H1 (cell line): ENCODE results near the gene NIN. TPM values are rescaled to one million over a fixed set of nuclear protein-coding genes. Genes with fewer than 3 reads are reported as not detected.

ENCODE experiments used
- CTCF ChIA-PET: fragments of 300-600 bp; sonication (Branson Sonifier 250); formaldehyde crosslinking; loops from one replicate; lab custom pipeline; 2021; ENCODE audit not compliant: partially characterized antibody; lab: Charles Lee
- POLR2A ChIA-PET: fragments of 300-600 bp; sonication (Branson Sonifier 250); formaldehyde crosslinking; loops from one replicate; lab custom pipeline; 2021; ENCODE audit warnings: inconsistent platforms; ENCODE audit not compliant: partially characterized antibody; lab: Charles Lee
- DNase-seq, 2 experiments: peaks; one replicate each; pipeline versions ENCODE4 v3.0.0 to v3.0.0-alpha.2; 2010 to 2022; ENCODE audit warnings: low spot score in 2 of 2, low read depth in 1 of 2, mixed read lengths in 1 of 2
- FAIRE-seq: peaks from 2 replicates; lab custom pipeline; 2011; peaks lifted over from hg19 to GRCh38; lab: Jason Lieb, UNC
- H2AFZ ChIP-seq: 2 replicates; pipeline ENCODE4 v1.8.1; 2012; ENCODE audit warnings: low read length, inconsistent platforms
- H2AK5ac ChIP-seq: 2 replicates; pipeline ENCODE4 v1.6.1; 2013; ENCODE audit warnings: low read depth, low read length
- H2BK120ac ChIP-seq: replicated peaks from 2 replicates; pipeline ENCODE3; 2013; ENCODE audit warnings: low read depth, low read length, inconsistent platforms
- H2BK12ac ChIP-seq: 2 replicates; pipeline ENCODE4 v1.6.1; 2013; ENCODE audit warnings: low read depth, low read length
- H2BK15ac ChIP-seq: 2 replicates; pipeline ENCODE4 v1.6.1; 2013; ENCODE audit warnings: low read length
- H2BK20ac ChIP-seq: 2 replicates; pipeline ENCODE4 v1.6.1; 2013; ENCODE audit warnings: low read length
- H2BK5ac ChIP-seq: 2 replicates; pipeline ENCODE4 v1.6.1; 2013; ENCODE audit warnings: low read depth, low read length
- H3K14ac ChIP-seq: 2 replicates; pipeline ENCODE4 v1.6.1; 2013; ENCODE audit warnings: inconsistent platforms; ENCODE audit not compliant: insufficient read length
- H3K18ac ChIP-seq: 2 replicates; pipeline ENCODE4 v1.6.1; 2013; ENCODE audit warnings: low read length; ENCODE audit errors: extremely low read depth
- H3K23ac ChIP-seq: 2 replicates; pipeline ENCODE4 v1.6.1; 2013; ENCODE audit warnings: inconsistent platforms; ENCODE audit not compliant: insufficient read length
- H3K23me2 ChIP-seq: 2 replicates; pipeline ENCODE4 v1.6.1; 2013; ENCODE audit warnings: low read depth, low read length
- H3K27ac ChIP-seq: 2 replicates; pipeline ENCODE4 v1.6.1; 2011; ENCODE audit warnings: low read depth, low read length, inconsistent platforms
- H3K27me3 ChIP-seq, 4 experiments: replicated peaks in 1 of 4; 1 replicate in 1 of 4; 2 replicates in 3 of 4; pipeline versions ENCODE4 v1.6.1 to v1.8.1; 2011 to 2013; ENCODE audit warnings: low read length in 3 of 4, mild to moderate bottlenecking in 3 of 4, inconsistent platforms in 2 of 4, mixed read lengths in 2 of 4, moderate library complexity in 1 of 4; ENCODE audit not compliant: control insufficient read depth in 3 of 4, insufficient read depth in 3 of 4; ENCODE audit errors: extremely low read depth in 1 of 4
- H3K36me3 ChIP-seq, 4 experiments: 2 replicates each; pipeline versions ENCODE4 v1.6.1 to v1.8.1; 2011 to 2013; ENCODE audit warnings: mild to moderate bottlenecking in 4 of 4, low read length in 3 of 4, moderate library complexity in 2 of 4, control low read depth in 1 of 4, inconsistent platforms in 1 of 4; ENCODE audit not compliant: insufficient read depth in 4 of 4, control insufficient read depth in 2 of 4
- H3K4ac ChIP-seq: replicated peaks from 2 replicates; pipeline ENCODE3; 2013; ENCODE audit warnings: low read length, low read depth, mixed read lengths, inconsistent platforms; ENCODE audit not compliant: insufficient read length
- H3K4me1 ChIP-seq, 4 experiments: replicated peaks in 1 of 4; 1 replicate in 1 of 4; 2 replicates in 3 of 4; pipeline versions ENCODE4 v1.6.1 to v1.8.1; 2011 to 2013; ENCODE audit warnings: low read length in 3 of 4, inconsistent platforms in 2 of 4, mixed read lengths in 1 of 4; ENCODE audit not compliant: insufficient read depth in 4 of 4, control insufficient read depth in 3 of 4
- H3K4me2 ChIP-seq, 2 experiments: 2 replicates each; pipeline versions ENCODE4 v1.6.1 to v1.8.1; 2011 to 2013; ENCODE audit warnings: low read depth in 2 of 2, low read length in 2 of 2, control low read depth in 1 of 2, inconsistent platforms in 1 of 2, mild to moderate bottlenecking in 1 of 2; ENCODE audit not compliant: insufficient read depth in 1 of 2
- H3K4me3 ChIP-seq, 4 experiments: fragments of 200-600, 300-600 bp in 1 of 4; sonication (generic), shearing (Covaris generic), sonication (Bioruptor Twin) in 1 of 4; 2 replicates each; pipeline versions ENCODE4 v1.5.1 to v1.8.1; 2011 to 2016; ENCODE audit warnings: low read length in 4 of 4, low read depth in 3 of 4, control low read depth in 2 of 4, inconsistent platforms in 2 of 4, mild to moderate bottlenecking in 2 of 4, mixed read lengths in 1 of 4, moderate library complexity in 1 of 4; ENCODE audit not compliant: insufficient read depth in 2 of 4; ENCODE audit errors: extremely low read depth in 1 of 4
- H3K56ac ChIP-seq: replicated peaks from 2 replicates; pipeline ENCODE3; 2013; ENCODE audit warnings: low read depth, mild to moderate bottlenecking, mixed read lengths, low read length, inconsistent platforms; ENCODE audit not compliant: insufficient read length
- H3K79me1 ChIP-seq: 2 replicates; pipeline ENCODE4 v1.6.1; 2013; ENCODE audit warnings: low read depth, low read length, control low read depth
- H3K79me2 ChIP-seq, 2 experiments: 2 replicates each; pipeline versions ENCODE4 v1.6.1 to v1.8.1; 2012 to 2013; ENCODE audit warnings: low read length in 2 of 2, mild to moderate bottlenecking in 2 of 2, inconsistent platforms in 1 of 2; ENCODE audit not compliant: insufficient read depth in 2 of 2, control insufficient read depth in 1 of 2
- H3K9ac ChIP-seq, 4 experiments: replicated peaks in 1 of 4; 1 replicate in 1 of 4; 2 replicates in 3 of 4; pipeline versions ENCODE4 v1.6.1 to v1.8.1; 2011 to 2013; ENCODE audit warnings: low read depth in 3 of 4, low read length in 3 of 4, control low read depth in 2 of 4, mild to moderate bottlenecking in 2 of 4, moderate library complexity in 2 of 4, inconsistent platforms in 1 of 4; ENCODE audit errors: extremely low read depth in 1 of 4
- H3K9me3 ChIP-seq, 2 experiments: 2 replicates each; pipeline versions ENCODE4 v1.6.1 to v1.8.1; 2012 to 2013; ENCODE audit warnings: mild to moderate bottlenecking in 2 of 2, moderate library complexity in 2 of 2, control low read depth in 1 of 2, inconsistent platforms in 1 of 2, low read depth in 1 of 2, low read length in 1 of 2, mixed read lengths in 1 of 2; ENCODE audit not compliant: insufficient read depth in 2 of 2
- H4K20me1 ChIP-seq, 2 experiments: replicated peaks in 1 of 2; 2 replicates each; pipeline versions ENCODE3 to v1.8.1; 2011 to 2013; ENCODE audit warnings: inconsistent platforms in 2 of 2, low read length in 2 of 2, mild to moderate bottlenecking in 1 of 2; ENCODE audit not compliant: insufficient read depth in 2 of 2, control insufficient read depth in 1 of 2
- H4K5ac ChIP-seq: 2 replicates; pipeline ENCODE4 v1.6.1; 2013; ENCODE audit warnings: low read length, low read depth, mixed read lengths, inconsistent platforms; ENCODE audit not compliant: insufficient read length
- H4K8ac ChIP-seq: 2 replicates; pipeline ENCODE4 v1.8.0; 2013; ENCODE audit warnings: mild to moderate bottlenecking, moderate library complexity, low read length, inconsistent platforms; ENCODE audit not compliant: insufficient read depth; ENCODE audit errors: extremely low read depth
- H4K91ac ChIP-seq: replicated peaks from 2 replicates; pipeline ENCODE3; 2013; ENCODE audit warnings: low read length, mixed read lengths, inconsistent platforms; ENCODE audit not compliant: insufficient read length
- ASH2L ChIP-seq: fragments of 200-600, 300-600 bp; sonication (generic); IDR thresholded peaks from one replicate; pipeline ENCODE4 v1.7.1; 2017; ENCODE audit warnings: low read length
- BACH1 ChIP-seq: IDR thresholded peaks from 2 replicates; pipeline ENCODE4 v1.6.1; 2012; ENCODE audit warnings: low read length, improper control_type of control experiment
- CTBP2 ChIP-seq: IDR thresholded peaks from 2 replicates; pipeline ENCODE4 v1.7.0; 2011; ENCODE audit warnings: borderline replicate concordance, mild to moderate bottlenecking, moderate library complexity, mixed read lengths, low read length; ENCODE audit not compliant: insufficient read depth, insufficient read length
- GABPA ChIP-seq: IDR thresholded peaks from 2 replicates; pipeline ENCODE4 v1.6.1; 2011; ENCODE audit warnings: mild to moderate bottlenecking, low read length, moderate library complexity, borderline replicate concordance; ENCODE audit not compliant: insufficient read depth
- JUND ChIP-seq: IDR thresholded peaks from 2 replicates; pipeline ENCODE4 v1.6.1; 2011; ENCODE audit warnings: mild to moderate bottlenecking, improper control_type of control experiment, low read length
- MAFK ChIP-seq: IDR thresholded peaks from 2 replicates; pipeline ENCODE4 v1.6.1; 2012; ENCODE audit warnings: low read depth, mild to moderate bottlenecking, improper control_type of control experiment, low read length
- RAD21 ChIP-seq, 2 experiments: IDR thresholded peaks in 1 of 2; conservative IDR thresholded peaks in 1 of 2; 2 replicates each; pipeline ENCODE4 v1.6.1; 2011; ENCODE audit warnings: low read depth in 2 of 2, low read length in 2 of 2, improper control_type of control experiment in 1 of 2, inconsistent platforms in 1 of 2, mild to moderate bottlenecking in 1 of 2, moderate library complexity in 1 of 2
- SIX5 ChIP-seq: IDR thresholded peaks from 2 replicates; pipeline ENCODE4 v1.6.1; 2011; ENCODE audit warnings: mild to moderate bottlenecking, low read depth, low read length
- SP1 ChIP-seq: IDR thresholded peaks from 2 replicates; pipeline ENCODE4 v1.6.1; 2011; ENCODE audit warnings: low read depth, low read length
- SRF ChIP-seq: IDR thresholded peaks from 2 replicates; pipeline ENCODE4 v1.6.1; 2011; ENCODE audit warnings: mild to moderate bottlenecking, low read depth, low read length, moderate library complexity
- TAF7 ChIP-seq: optimal IDR thresholded peaks from 2 replicates; pipeline ENCODE3; 2011; ENCODE audit warnings: low read depth, mild to moderate bottlenecking, inconsistent platforms, low read length, moderate library complexity, borderline replicate concordance
- TBP ChIP-seq: IDR thresholded peaks from 2 replicates; pipeline ENCODE4 v1.6.1; 2011; ENCODE audit warnings: low read depth, low read length, improper control_type of control experiment
- polyA plus RNA-seq, 7 experiments: library from polyadenylated mRNA; depleted of rRNA in 3 of 7; stranded (reverse) in 5 of 7; unstranded in 2 of 7; fragments of >200 nt in 5 of 7; fragments of 200-250 nt in 2 of 7; gene quantifications; 1 replicate in 5 of 7; 2 replicates in 1 of 7; 4 replicates in 1 of 7; pipeline versions ENCODE4 v1.2.1 to v1.2.3, GENCODE V29; 2011 to 2013; ENCODE audit warnings: missing spikeins in 2 of 7, mixed read lengths in 2 of 7
- total RNA-seq: library from RNA; stranded (reverse); fragmentation: NEBNext Ultra II Directional; extraction: Animal tissue kit (Norgen Biotek cat#: 25700); gene quantifications from 2 replicates; pipeline ENCODE4 v1.2.1, GENCODE V29; 2021

The NIN gene
- total and polyA plus RNA-seq, 2 of the 8 experiments (the other 6 are each of a cell fraction or from before 2014, with no cell fraction given): 3.2 to 21.3 TPM

DNA sequence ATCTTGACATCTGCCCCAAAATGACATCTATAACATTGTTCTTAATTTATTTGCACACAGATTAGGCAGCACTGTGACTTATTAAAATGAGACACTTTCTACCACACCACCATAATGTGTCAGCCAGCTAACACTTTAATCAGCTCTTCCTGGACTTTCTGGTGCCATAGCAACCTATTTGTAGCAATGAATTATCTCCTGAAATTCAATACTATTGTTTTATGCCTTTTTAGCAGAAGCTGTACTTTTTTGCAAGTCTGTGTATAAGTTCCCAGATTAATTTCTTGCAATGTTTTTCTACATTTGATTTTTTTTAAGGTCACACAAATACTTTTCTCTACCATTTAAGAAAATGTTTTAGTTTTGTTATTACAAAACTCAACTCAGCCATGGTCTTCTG, 90.1 kb downstream of the NIN start:
- DNase-seq (no peak), FAIRE-seq (no peak)
- no peaks in the 10 kb centered on the region for H3K23me2 ChIP-seq
- no peak overlapping the region for H2BK12ac ChIP-seq
- H3K79me2 ChIP-seq: no peaks in the 10 kb centered on the region
- H3K27me3 ChIP-seq: no peaks in the 10 kb centered on the region
- H3K4me2 ChIP-seq: no peak overlapping the region
- H3K23ac ChIP-seq: no peak overlapping the region
- H2AK5ac ChIP-seq: no peak overlapping the region
- no peak overlapping the region for H3K18ac ChIP-seq
- H4K91ac ChIP-seq: no peak overlapping the region
- H4K5ac ChIP-seq: no peak overlapping the region
- H2BK120ac ChIP-seq: no peak overlapping the region
- H2AFZ ChIP-seq: no peak overlapping the region
- H3K4ac ChIP-seq: no peak overlapping the region
- no peak overlapping the region for H2BK15ac ChIP-seq
- no peak overlapping the region for H3K56ac ChIP-seq
- H2BK5ac ChIP-seq: no peak overlapping the region
- ChIA-PET CTCF (no interaction called here), POLR2A (no interaction called here)
- no peak overlapping the region for H3K9ac ChIP-seq
- H3K36me3 ChIP-seq: peaks cover 0 to 26% (median 12%) of the 10 kb centered on the region in 4 experiments; a peak in 6 of 8 replicates
- H3K4me3 ChIP-seq: no peak overlapping the region
- no peak overlapping the region for H3K27ac ChIP-seq
- no peak overlapping the region for H2BK20ac ChIP-seq
- H3K79me1 ChIP-seq: no peaks in the 10 kb centered on the region
- TF ChIP-seq CTBP2 (no peak), SRF (no peak), SIX5 (no peak), JUND (no peak), SP1 (no peak), RAD21 (IDR thresholded peaks at IDR 0.05 in 1 of 2, conservative IDR thresholded peaks at IDR 0.05 in 1 of 2; ENCODE audit: low read depth in 2 of 2, low read length in 2 of 2) (no peak), TBP (no peak), BACH1 (no peak), MAFK (no peak), ASH2L (no peak), TAF7 (no peak), GABPA (no peak)
- no peak overlapping the region for H3K14ac ChIP-seq
- no peaks in the 10 kb centered on the region for H3K4me1 ChIP-seq
- no peaks in the 10 kb centered on the region for H3K9me3 ChIP-seq
- H4K20me1 ChIP-seq: no peaks in the 10 kb centered on the region
- no peak overlapping the region for H4K8ac ChIP-seq
